NB4 (cell line): ENCODE measurements around the gene LIFR.

Experiments
- CTCF ChIP-seq: IDR thresholded peaks from one replicate; pipeline ENCODE4 v1.5.1; 2012; ENCODE audit warnings: low read depth, low read length
- MYC ChIP-seq: IDR thresholded peaks from 2 replicates; pipeline ENCODE4 v1.6.1; 2011; ENCODE audit warnings: low read depth, low read length

GRCh38 chr5:38472541-38472940 is 83.9 kb downstream of the LIFR start:
- TF ChIP-seq CTCF: no peak
- TF ChIP-seq MYC: no peak
